Aorta (tissue), 5 donors: ENCODE measurements around the gene DESI2. TPM values are rescaled to one million over a fixed set of nuclear protein-coding genes. Genes with fewer than 3 reads are reported as not detected.

Experiments used
- ATAC-seq: fragments of 200-7000 bp; cut with Tn5 transposase; one replicate; pipeline ENCODE4 v1.9.1; 2022; ENCODE audit warnings: moderate library complexity; ENCODE audit not compliant: low FRiP score
- DNase-seq, 2 donors: peaks; one replicate each; pipeline ENCODE4 v3.0.0-alpha.2; 2020
- H3K27ac ChIP-seq, 2 donors: one replicate each; pipeline ENCODE4 v1.5.1; 2013; ENCODE audit warnings: low read length in 2 of 2, mild to moderate bottlenecking in 2 of 2, moderate library complexity in 2 of 2, control low read depth in 1 of 2, inconsistent platforms in 1 of 2, low read depth in 1 of 2
- H3K27me3 ChIP-seq, 2 donors: one replicate each; pipeline ENCODE4 v1.6.1; 2013; ENCODE audit warnings: control low read depth in 1 of 2, low read length in 1 of 2, mild to moderate bottlenecking in 1 of 2, moderate library complexity in 1 of 2; ENCODE audit not compliant: insufficient read depth in 2 of 2, control insufficient read depth in 1 of 2
- H3K36me3 ChIP-seq, 2 donors: one replicate each; pipeline ENCODE4 v1.6.1; 2013; ENCODE audit warnings: control low read depth in 1 of 2, low read length in 1 of 2, mild to moderate bottlenecking in 1 of 2; ENCODE audit not compliant: insufficient read depth in 2 of 2, control insufficient read depth in 1 of 2
- H3K4me1 ChIP-seq, 2 donors: one replicate each; pipeline ENCODE4 v1.6.1; 2013; ENCODE audit warnings: low read length in 2 of 2, control low read depth in 1 of 2, mild to moderate bottlenecking in 1 of 2, moderate library complexity in 1 of 2; ENCODE audit not compliant: insufficient read depth in 2 of 2, control insufficient read depth in 1 of 2
- H3K4me3 ChIP-seq, 2 donors: one replicate each; pipeline ENCODE4 v1.5.1; 2013; ENCODE audit warnings: low read length in 2 of 2, control low read depth in 1 of 2, mild to moderate bottlenecking in 1 of 2
- H3K9me3 ChIP-seq: one replicate; pipeline ENCODE4 v1.6.1; 2013; ENCODE audit warnings: mild to moderate bottlenecking, low read length; ENCODE audit not compliant: control insufficient read depth
- WGBS, 2 donors: extraction: QIAGEN DNeasy Blood & Tissue Kit; methylation state at CpG; one replicate each; pipeline ENCODE4 v1.1.7; 2013; 5-methylcytosine and 5-hydroxymethylcytosine counted together
- intact Hi-C, 2 donors: fragments of 100-400 bp; cut with DNase I; formaldehyde crosslinking; loops; one replicate each; pipeline versions ENCODE4 v1.14.2 to v1.15.0; 2022
- polyA plus RNA-seq, 2 donors: library from polyadenylated mRNA; stranded (reverse); fragments of 200-250 nt; gene quantifications; one replicate each; pipeline ENCODE4 v1.2.3, GENCODE V29; 2013
- total RNA-seq, 2 donors: library from RNA; stranded (reverse); fragmentation: NEBNext Ultra II Directional; extraction: Animal tissue kit (Norgen Biotek cat#: 25700); gene quantifications; one replicate each; pipeline ENCODE4 v1.2.1, GENCODE V29; 2021
- donor health status: healthy with polysubstance abuse.
- donor health status: Bipolar disorder and iron deficiency.
- donor health status: DM: no; HTN: no; CAD: no.
- donor health status: DM: no; HTN: no; CAD: no.
- donor health status: DM: yes; HTN: yes; CAD: no.

Gene DESI2
- total and polyA plus RNA-seq, 4 donors = 14.4 to 38.4 (median 31.0) TPM

DNA sequence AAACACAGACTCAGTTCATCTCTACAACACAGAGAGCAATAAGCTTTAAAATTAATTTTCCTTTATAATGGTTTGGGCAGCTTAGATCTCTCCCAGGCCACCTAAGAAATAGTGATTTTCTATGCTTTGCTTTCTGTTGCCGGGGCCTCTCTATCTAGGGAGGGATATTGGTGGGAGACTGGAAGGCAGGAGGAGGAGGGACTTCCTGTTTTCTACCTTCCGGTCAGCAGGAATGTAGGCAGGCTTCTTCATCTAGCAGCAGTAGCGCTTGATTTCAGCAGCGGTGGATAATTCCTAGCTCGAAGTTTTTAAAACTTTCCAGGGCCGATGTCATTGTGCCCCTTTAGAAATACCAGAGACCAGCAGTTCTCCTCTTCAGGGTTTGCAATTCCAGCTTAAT lies 5.1 kb upstream of the DESI2 start:
- peaks cover 0 to 3% of the 10 kb centered on the region in 2 donors for H3K4me1 ChIP-seq
- WGBS, 2 donors = 72 to 73% methylated on average over 6 of the region's 6 CpGs
- no peaks in the 10 kb centered on the region for H3K36me3 ChIP-seq
- H3K27me3 ChIP-seq = no peaks in the 10 kb centered on the region
- ATAC-seq (no peak), DNase-seq (no peak)
- no peaks in the 10 kb centered on the region for H3K9me3 ChIP-seq
- intact Hi-C loops = no loop called here
- no peak overlapping the region for H3K27ac ChIP-seq
- no peak overlapping the region for H3K4me3 ChIP-seq

DNA sequence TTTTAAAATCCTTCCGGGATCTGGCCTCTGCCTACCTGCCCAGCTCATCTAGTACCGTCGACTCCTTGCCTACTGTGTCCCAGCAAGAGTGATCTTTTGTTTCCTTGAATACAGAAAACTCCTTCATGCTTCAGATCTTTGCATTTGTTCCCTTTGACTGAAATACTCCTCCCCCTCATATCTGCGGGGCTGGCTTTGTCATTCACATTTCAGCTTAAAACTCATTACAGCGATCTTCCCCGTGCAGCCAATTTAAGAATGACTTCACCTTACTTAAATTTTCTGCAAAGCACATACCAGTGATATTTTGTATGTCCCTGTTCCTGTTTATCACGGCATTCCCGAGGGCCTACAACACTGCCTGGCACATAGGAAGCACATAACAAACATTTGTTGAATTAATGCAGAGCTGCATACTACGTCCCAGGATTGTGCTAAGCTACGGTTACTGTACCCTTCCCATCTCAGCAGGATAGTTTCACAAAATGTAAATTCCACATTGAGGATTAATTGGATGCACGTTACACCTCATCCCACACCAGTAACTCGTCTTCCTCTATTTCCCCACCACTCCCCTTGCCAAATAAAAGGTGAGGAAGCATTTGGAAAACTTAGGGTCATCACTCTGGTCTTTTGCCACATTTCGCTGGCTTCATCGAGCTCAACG lies 837 bp upstream of the DESI2 start:
- DNase-seq = no peak
- Histone ChIP-seq H3K4me3 (peak overlapping the region; percentile 35 to 44), H3K9me3 (no peaks in the 10 kb centered on the region), H3K27ac (peak overlapping the region in 1 of 2 donors; percentile 7), H3K27me3 (no peaks in the 10 kb centered on the region), H3K4me1 (peaks cover 2 to 3% of the 10 kb centered on the region in 2 donors), H3K36me3 (no peaks in the 10 kb centered on the region)
- ATAC-seq = no peak
- 26% methylated on average over 15 of the region's 15 CpGs for WGBS, 2 donors
- intact Hi-C loops = loop anchor here (2.0 to 10.0 kb wide), 4 partner anchors 145 to 200 kb away; partner anchors contain the start of genes COX20 (in 2 of the 2) and ADSS2 (in 1 of the 2)

DNA sequence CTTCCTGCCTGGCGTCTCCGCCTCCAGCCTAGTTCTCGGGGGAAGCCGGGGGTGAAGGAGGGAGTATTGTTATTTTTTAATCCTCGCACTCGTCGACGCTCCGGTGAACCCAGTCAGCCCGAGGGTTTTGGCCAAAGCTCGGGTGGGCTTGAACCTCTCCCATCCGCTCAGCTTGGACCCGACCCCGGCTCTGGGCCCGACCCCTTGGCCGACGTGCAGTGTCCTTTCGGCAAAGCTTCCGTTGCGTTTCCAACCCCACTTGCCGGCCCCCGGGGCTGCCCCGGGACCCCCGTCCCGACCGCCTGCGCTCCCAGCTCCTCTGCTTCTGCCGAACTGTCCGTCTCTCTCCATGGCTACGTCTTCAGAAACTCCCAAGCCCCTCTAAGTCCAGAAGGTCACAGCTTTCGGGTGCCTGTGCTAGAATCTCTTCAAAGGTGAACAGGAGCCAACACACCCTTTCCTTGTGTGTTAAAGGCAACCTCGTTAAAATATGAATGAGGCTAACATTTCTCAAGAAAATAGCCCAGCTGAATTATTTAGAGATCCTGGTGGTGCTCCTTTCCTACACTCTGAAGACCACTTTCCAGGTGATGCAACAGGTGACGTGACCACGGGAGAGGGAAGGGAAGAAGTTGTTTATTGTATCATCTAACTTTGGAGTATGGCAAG lies 647 bp downstream of the DESI2 start:
- Histone ChIP-seq H3K9me3 (no peaks in the 10 kb centered on the region), H3K27ac (peak overlapping the region in 1 of 2 donors; percentile 68), H3K36me3 (no peaks in the 10 kb centered on the region), H3K27me3 (no peaks in the 10 kb centered on the region), H3K4me3 (peak overlapping the region; percentile 54 to 77), H3K4me1 (peaks cover 5 to 7% of the 10 kb centered on the region in 2 donors)
- 0% methylated on average over 34 of the region's 34 CpGs for WGBS, 2 donors
- intact Hi-C loops = loop anchor here (2.0 to 10.0 kb wide), 4 partner anchors 144 to 201 kb away; partner anchors contain the start of genes COX20 (in 2 of the 2) and ADSS2 (in 1 of the 2)
- DNase-seq (peak in 1 of 2 donors; percentile 82), ATAC-seq (no peak)

DNA sequence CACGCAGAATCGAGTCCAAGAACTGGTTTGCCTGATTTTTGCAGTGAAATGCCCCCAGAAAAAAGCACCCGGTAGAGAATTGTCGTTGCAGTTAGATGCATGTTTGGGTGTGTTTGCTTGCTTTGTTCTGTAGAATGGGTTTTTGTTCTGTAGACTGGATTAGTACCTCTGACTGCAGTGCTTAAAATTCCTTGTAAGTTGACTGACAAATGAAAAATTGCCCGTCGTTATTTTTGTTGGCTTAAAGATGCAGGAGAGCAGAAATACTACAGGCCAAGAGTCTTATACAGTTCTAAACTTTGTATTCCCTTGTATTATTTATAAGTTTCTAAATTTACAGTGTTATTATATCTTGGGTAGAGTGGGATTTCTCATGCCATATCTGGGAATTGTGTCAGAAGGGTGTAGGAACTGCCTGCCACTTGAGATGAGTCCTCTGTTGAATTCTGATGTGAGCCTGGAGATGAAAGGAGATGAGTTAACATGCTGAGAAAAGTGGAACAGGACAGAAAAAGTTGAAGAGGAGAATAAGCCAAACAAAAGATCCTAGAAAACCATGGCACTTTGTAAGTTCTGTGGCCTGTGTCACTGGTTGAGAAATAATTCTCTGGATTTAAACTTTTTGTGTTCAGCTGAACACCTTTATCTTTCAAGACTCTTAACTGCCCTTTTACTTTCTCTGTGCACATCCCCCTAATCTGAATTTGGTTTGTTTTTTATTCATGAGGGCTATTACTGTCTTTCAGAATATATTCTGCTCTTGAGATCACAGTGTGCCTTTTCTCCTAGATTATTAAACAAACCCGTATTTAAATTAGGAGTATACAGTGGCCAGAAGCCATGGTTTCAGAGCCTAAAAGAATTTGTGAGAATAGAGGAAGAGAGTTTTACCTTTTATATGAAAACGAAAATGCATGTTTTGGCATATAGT lies 1.4 kb downstream of the DESI2 start:
- ATAC-seq (no peak), DNase-seq (no peak)
- whole genome bisulfite sequencing, 2 donors = 3 to 4% methylated on average over 8 of the region's 8 CpGs
- peak overlapping the region; percentile 15 to 35 for H3K27ac ChIP-seq
- H3K4me3 ChIP-seq = peak overlapping the region; percentile 54 to 77
- H3K27me3 ChIP-seq = no peaks in the 10 kb centered on the region
- intact Hi-C loops = loop anchor here (5.0 to 10.0 kb wide), 3 partner anchors 143 to 202 kb away; partner anchors contain the start of genes ADSS2 (in 1 of the 2) and COX20 (in 1 of the 2)
- no peaks in the 10 kb centered on the region for H3K36me3 ChIP-seq
- H3K9me3 ChIP-seq = no peaks in the 10 kb centered on the region
- peaks cover 7 to 12% of the 10 kb centered on the region in 2 donors for H3K4me1 ChIP-seq

DNA sequence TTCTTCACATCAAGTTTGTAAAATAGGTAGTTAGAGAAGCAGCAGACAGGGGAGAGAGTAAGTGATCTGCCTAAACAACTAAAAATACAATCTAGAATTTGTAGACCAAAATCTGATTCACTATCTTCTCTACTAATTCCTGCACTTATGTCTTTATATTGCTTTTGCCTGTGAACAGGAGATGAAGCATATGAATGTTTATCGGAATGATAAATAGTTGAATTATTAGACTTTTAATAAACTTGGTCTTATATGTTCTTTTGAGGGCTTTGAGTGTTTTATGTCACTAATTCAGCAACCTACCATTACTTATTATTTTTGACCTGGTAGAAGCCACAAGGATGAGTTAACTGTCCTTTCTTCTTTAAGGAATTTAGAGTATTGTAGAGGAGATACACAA lies 2.3 kb downstream of the DESI2 start:
- H3K4me3 ChIP-seq = peak overlapping the region; percentile 34 to 77
- peak overlapping the region in 1 of 2 donors; percentile 15 for H3K27ac ChIP-seq
- no peaks in the 10 kb centered on the region for H3K27me3 ChIP-seq
- peaks cover 8 to 16% of the 10 kb centered on the region in 2 donors for H3K4me1 ChIP-seq
- no peak for ATAC-seq
- intact Hi-C loops = loop anchor here in 1 of 2 donors (10.0 kb wide), 1 partner anchor 180 kb away; the partner anchor contains the start of gene COX20
- WGBS, 2 donors = 88 to 90% methylated on average over 1 of the region's 1 CpG
- no peaks in the 10 kb centered on the region for H3K36me3 ChIP-seq
- DNase-seq = no peak
- no peaks in the 10 kb centered on the region for H3K9me3 ChIP-seq

DNA sequence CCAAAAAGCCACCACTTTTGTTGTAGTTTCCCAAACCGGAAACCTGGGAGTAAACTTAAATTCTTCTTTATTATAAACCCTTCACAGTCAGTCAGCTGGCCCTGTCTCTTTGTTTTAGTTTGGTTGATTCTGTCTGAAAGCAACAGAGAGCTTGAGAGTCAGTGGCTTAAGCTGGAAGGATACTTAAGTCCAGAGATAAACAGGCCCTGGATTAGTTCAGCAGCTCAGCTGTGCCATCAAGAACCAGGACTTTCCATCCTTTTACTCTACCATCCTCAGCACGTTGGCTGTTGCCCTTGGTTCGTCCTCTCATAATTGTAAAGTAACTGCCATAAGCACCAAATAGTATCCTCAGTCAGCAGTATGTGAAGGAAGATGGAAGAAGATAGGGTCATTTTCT lies 4.5 kb downstream of the DESI2 start:
- Histone ChIP-seq H3K4me3 (no peak overlapping the region), H3K27me3 (no peaks in the 10 kb centered on the region), H3K27ac (no peak overlapping the region), H3K4me1 (peaks cover 5 to 16% of the 10 kb centered on the region in 2 donors), H3K9me3 (no peaks in the 10 kb centered on the region), H3K36me3 (no peaks in the 10 kb centered on the region)
- WGBS, 2 donors = 60% methylated on average over 3 of the region's 3 CpGs
- intact Hi-C loops = loop anchor here in 1 of 2 donors (10.0 kb wide), 1 partner anchor 177 kb away; the partner anchor contains the start of gene COX20
- no peak for DNase-seq
- ATAC-seq = no peak

DNA sequence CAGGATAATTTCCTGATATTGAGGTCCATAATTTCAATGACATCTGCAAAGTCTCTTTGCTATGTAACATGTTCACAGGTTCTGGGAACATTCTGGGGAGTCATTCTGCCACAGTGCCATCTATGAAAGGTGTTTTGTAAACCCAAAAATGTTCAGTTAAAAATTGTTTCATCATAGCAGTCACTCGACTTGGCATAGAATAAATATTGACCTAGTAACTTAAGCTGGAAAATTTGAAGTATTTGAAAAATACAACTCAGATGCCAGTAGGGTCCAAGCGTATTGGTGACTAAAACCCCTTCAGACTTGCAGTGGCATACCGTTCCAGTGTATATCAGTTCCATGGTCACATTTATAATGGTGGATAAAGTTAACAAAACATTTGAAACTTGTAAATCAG lies 6.8 kb downstream of the DESI2 start:
- no peaks in the 10 kb centered on the region for H3K9me3 ChIP-seq
- no peak overlapping the region for H3K4me3 ChIP-seq
- H3K4me1 ChIP-seq = peaks cover 6 to 18% of the 10 kb centered on the region in 2 donors
- ATAC-seq (no peak), DNase-seq (no peak)
- H3K36me3 ChIP-seq = no peaks in the 10 kb centered on the region
- WGBS, 2 donors = 10 to 11% methylated on average over 3 of the region's 3 CpGs
- no peak overlapping the region for H3K27ac ChIP-seq
- intact Hi-C loops = loop anchor here in 1 of 2 donors (10.0 kb wide), 1 partner anchor 175 kb away; the partner anchor contains the start of gene COX20
- H3K27me3 ChIP-seq = no peaks in the 10 kb centered on the region

DNA sequence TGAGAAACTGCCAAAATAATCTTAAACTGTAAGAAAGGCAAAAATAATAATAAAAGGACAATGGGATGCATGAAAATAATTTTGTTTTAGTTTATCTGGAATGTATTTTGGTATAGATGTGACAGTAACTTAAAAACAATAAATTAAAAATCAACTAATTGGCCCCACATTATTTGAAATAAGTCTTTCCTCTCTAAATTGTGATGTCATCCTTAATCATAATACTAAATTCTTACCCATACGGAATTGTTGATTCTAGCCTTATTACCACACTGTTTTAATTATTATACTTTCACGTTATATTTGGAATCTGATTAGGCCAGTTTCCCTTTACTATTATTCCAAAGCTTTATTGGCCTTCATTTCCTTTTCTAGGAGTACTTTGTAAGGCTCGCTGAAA lies 7.7 kb downstream of the DESI2 start:
- ATAC-seq = no peak
- H3K9me3 ChIP-seq = no peaks in the 10 kb centered on the region
- intact Hi-C loops = no loop called here
- no peak overlapping the region for H3K4me3 ChIP-seq
- 87 to 97% methylated on average over 3 of the region's 3 CpGs for WGBS, 2 donors
- no peak overlapping the region for H3K27ac ChIP-seq
- H3K36me3 ChIP-seq = no peaks in the 10 kb centered on the region
- no peaks in the 10 kb centered on the region for H3K27me3 ChIP-seq
- no peak for DNase-seq
- H3K4me1 ChIP-seq = peaks cover 6 to 18% of the 10 kb centered on the region in 2 donors
